Measurements from ENCODE around the gene ZCCHC14. TPM values are rescaled to one million over a fixed set of nuclear protein-coding genes. Genes with fewer than 3 reads are reported as not detected.

ZCCHC14 gene
- total and polyA plus RNA-seq, 2 of the 13 experiments (the other 11 are each of a cell fraction or from before 2014, with no cell fraction given): 12.4 to 12.5 TPM

GRCh38 chr16:87484487-87485331 lies 8.1 kb downstream of the ZCCHC14 start (continued):
- TF ChIP-seq ZBTB4 (CRISPR knock-in tag; IDR thresholded peaks at IDR 0.05; ENCODE audit: borderline replicate concordance) (0 out of 2 replicates have a peak, but pooled peaks have one; percentile 62), TMF1 (CRISPR knock-in tag; IDR thresholded peaks at IDR 0.05; ENCODE audit: low read depth) (no peak), ZNF143 (CRISPR knock-in tag; IDR thresholded peaks at IDR 0.05) (no peak), NFATC3 (CRISPR knock-in tag; IDR thresholded peaks at IDR 0.05) (no peak), EZH2 (conservative IDR thresholded peaks at IDR 0.05; ENCODE audit: low read depth, low read length) (no peak), ZNF136 (CRISPR knock-in tag; IDR thresholded peaks at IDR 0.05; ENCODE audit: low read depth) (no peak), ZFP91 (CRISPR knock-in tag; IDR thresholded peaks at IDR 0.05; ENCODE audit: borderline replicate concordance) (no peak), SMAD3 (CRISPR knock-in tag; IDR thresholded peaks at IDR 0.05) (no peak), BORCS8-MEF2B (CRISPR knock-in tag; IDR thresholded peaks at IDR 0.05) (no peak), HES4 (CRISPR knock-in tag; IDR thresholded peaks at IDR 0.05; ENCODE audit: borderline replicate concordance) (no peak), NPAS2 (CRISPR knock-in tag; IDR thresholded peaks at IDR 0.05; ENCODE audit: borderline replicate concordance) (no peak), ZNF552 (CRISPR knock-in tag; IDR thresholded peaks at IDR 0.05; ENCODE audit: borderline replicate concordance) (no peak), ATF4 (CRISPR knock-in tag; IDR thresholded peaks at IDR 0.05) (no peak), TEF (CRISPR knock-in tag; IDR thresholded peaks at IDR 0.05) (no peak), ZNF619 (CRISPR knock-in tag; IDR thresholded peaks at IDR 0.05) (no peak), CHD4 (IDR thresholded peaks at IDR 0.05; ENCODE audit: borderline replicate concordance, low read length) (no peak), ZNF713 (CRISPR knock-in tag; IDR thresholded peaks at IDR 0.05) (no peak), ZNF18 (CRISPR knock-in tag; IDR thresholded peaks at IDR 0.05; ENCODE audit: insufficient replicate concordance) (no peak), PLSCR1 (CRISPR knock-in tag; IDR thresholded peaks at IDR 0.05; ENCODE audit: borderline replicate concordance) (no peak)

Data from HepG2 (cell line).